Measurements from ENCODE around the gene TNFAIP3.

The TNFAIP3 gene

DNA sequence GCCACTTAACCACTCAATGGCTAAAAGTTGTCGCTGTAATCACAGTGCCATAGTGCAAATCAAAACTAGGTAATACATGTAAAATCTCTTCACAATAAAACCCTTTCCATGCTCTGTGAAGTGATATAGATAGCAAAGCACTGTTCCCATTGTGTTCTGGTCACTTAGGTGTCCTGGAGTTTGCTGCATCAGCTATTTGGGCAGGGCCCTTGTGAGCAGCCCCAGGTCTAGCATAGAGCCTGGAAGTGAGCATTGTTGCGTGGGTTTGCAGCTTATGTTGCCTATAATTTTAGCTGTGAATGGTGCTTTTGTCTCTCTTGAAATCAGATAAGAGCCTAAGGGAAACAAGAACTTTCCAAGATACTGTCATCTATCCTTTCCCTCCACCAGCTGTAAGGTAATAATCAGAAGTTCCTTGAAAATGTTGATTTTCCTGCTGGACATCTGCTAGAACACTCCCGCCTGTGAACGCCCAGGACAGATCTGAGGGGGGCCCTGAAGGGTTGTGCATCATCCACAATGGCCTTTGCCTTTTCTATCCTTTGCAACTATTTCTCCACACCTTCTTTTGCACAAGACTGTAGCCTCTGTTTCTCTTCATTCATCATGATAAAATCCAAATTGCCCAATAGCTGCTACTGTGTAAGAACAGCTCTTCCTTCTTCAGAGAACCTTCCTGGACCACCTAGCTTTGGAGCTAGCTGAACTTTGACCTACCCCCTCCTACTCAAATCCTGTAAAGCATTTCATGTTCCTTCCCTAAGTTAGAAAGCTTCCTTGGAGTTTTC, 57.0 kb downstream of the TNFAIP3 start:
- DNase-seq (ENCODE audit: low read depth in 2 of 2): no peak

DNA sequence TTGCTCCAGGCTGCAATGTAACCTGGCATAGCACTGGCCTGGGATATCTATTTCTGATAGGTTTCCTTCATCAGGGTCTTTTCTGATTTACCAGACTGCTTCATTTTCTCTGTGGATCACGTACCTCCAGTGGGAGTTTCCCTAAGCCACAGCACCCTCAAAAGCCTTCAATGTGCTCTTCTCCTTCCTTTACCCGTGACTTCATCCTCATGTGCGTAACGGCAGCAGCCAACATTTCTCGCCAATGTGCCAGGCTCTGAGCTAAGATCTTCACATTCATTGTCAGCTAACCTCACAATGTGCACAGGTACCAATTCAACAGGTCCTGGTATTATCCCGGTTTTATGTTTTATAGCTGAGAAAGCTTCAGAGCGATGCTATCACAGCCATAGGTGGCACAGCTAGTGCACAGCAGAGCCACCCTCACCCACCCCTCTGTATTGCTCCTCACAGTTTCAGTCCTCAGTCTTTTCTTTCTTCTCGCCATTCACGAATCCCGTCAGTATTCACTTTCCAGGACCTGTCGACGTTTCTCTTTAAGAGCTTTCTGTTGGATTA, 58.2 kb downstream of the TNFAIP3 start:
- DNase-seq (ENCODE audit: low read depth in 2 of 2): no peak

DNA sequence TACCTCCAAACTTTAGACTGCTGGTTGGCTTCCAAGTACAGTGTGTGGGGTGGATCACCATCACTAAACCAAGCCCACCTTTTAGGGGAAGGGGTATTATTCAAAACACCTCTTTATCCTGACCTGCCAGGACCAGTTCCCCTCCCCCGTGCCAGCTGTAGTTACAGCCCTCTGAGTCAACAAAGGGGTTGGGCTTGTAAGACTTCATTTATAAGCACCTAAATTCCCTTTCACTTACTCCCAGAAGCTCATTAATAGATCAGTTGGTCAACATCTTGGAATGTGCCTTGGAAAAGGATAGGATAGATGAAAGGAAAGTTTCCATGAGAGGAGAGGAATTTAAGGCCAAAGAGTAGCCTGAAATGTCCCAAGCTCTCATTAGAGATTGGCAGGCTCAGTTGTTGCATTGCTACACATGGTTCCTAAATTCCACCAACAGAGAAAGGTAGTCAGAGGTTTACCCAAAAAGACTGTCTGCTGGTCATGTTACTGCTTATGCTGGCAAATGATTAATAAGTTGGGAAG, 59.2 kb downstream of the TNFAIP3 start:
- DNase-seq (ENCODE audit: low read depth in 2 of 2): no peak

DNA sequence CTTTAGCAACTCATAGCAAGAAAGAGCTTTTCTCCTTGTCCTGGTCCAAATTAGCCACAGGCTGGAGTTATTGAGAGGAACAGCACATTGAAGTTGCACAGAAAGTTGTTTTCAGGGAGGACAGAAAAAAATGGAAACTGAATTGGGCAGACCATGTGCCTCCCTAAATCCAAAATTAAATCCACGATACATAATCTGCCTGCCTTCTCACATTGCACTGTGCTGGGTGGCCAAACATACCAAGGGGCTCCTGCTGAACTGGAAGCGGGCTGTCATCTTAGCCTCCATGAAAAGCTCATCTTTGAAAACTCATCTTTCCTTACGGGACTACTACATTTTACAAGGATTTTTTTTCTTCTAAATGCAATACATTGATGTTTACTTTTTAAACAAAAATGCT, 59.9 kb downstream of the TNFAIP3 start:
- DNase-seq (ENCODE audit: low read depth in 2 of 2): no peak

DNA sequence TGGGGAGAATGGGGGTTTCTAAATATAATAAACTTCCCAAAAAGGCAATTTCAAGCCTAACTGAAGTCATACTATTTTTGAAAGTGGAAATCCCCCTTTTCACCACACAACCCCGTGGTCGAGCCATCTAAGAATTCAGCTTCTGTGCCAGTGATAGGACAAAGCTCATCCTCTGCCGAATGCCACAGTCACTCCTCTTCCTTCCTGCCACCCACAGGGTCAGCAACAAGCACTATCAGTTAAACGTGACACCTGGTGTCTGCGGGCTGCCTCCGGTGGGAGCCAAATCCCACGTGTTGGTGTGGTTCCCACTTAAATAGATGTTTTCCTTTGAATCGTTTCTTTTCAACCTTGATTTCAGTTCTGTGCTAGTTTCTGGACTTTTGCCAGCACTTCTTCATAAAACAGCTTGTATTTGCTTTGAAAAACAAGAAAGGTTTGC, 60.7 kb downstream of the TNFAIP3 start:
- peak; percentile 78 to 84 for DNase-seq (ENCODE audit: low read depth in 2 of 2)

DNA sequence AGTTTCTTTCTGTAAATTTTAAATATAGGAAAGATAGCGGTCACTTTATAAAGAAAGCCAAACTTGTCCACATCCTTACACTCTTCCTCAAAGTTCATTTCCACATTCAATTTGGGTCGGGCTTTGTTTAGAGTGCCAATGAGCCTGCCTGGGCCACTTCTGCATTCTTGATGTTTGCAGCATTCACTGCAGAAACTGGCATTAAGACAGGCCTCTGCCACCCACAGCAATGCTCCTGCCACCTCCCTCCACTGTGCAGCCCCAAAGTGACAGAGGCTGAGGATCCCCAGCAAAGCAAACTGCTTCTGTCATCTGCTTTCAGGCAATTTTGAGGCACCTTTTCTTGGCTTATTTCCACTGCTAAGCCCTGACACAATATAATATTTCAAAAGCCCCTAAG, 61.2 kb downstream of the TNFAIP3 start:
- peak in 1 of 2 donors; percentile 37 for DNase-seq (ENCODE audit: low read depth in 2 of 2)

DNA sequence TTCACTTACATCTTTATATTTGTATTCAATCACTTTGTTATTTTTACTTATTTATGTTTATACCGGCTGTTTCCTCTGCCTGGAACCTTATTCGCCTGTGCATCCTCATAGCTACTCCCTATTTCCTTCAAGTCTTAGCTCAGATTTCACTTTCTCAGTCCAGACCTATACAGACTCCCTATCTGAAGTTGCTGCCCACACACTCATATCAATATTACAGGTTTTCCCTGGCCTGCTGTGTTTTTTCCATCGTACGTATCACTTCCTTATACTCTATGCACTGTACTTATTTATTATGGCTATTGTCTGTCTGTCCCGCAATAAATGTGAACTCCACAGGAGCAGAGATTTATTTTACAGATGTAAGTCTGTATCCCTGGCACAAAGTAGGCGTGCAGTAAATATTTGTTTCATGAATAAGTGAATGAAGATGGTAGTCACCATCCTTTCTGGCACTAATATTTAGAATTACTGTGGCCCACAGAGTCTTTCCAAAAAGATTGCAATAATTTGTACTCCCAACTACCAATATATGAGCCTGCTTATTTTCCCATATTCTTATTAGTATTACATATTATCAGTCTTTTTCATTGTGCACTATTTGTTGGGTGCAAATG, 64.9 kb downstream of the TNFAIP3 start:
- DNase-seq (ENCODE audit: low read depth in 2 of 2): no peak

All from stimulated activated CD8-positive, alpha-beta memory T cell treated with anti-CD3 and anti-CD28 coated beads, Interleukin-7, amount 100 ng/mL, for 4 hours (primary cell).